Heart left ventricle (tissue), 16 donors: ENCODE measurements around the gene CD7. TPM values are rescaled to one million over a fixed set of nuclear protein-coding genes. Genes with fewer than 3 reads are reported as not detected.

Experiments used
- ATAC-seq, 4 donors: fragments of 200-7000 bp; cut with Tn5 transposase; one replicate each; pipeline ENCODE4 v1.9.1; 2020 to 2022; ENCODE audit warnings: moderate library complexity in 4 of 4, mild to moderate bottlenecking in 3 of 4, moderate number of reproducible peaks in 1 of 4
- DNase-seq, 5 donors: peaks; one replicate each; pipeline ENCODE4 v3.0.0-alpha.2; 2020
- H3K27ac ChIP-seq, 12 donors: fragments of 200-600 bp; sonication (generic) in 4 of 12; one replicate each; pipeline versions ENCODE4 v1.5.0 to v1.8.0; 2016 to 2022; ENCODE audit warnings: mild to moderate bottlenecking in 2 of 12
- H3K27me3 ChIP-seq, 9 donors: fragments of 200-600 bp; sonication (generic) in 2 of 9; one replicate each; pipeline versions ENCODE4 v1.5.1 to v1.8.0; 2016 to 2022; ENCODE audit warnings: mild to moderate bottlenecking in 3 of 9
- H3K36me3 ChIP-seq, 9 donors: fragments of 200-600 bp; sonication (generic) in 2 of 9; one replicate each; pipeline versions ENCODE4 v1.5.0 to v1.8.0; 2018 to 2022; ENCODE audit warnings: mild to moderate bottlenecking in 2 of 9
- H3K4me1 ChIP-seq, 12 donors: fragments of 200-600 bp; sonication (generic) in 4 of 12; one replicate each; pipeline versions ENCODE4 v1.5.0 to v1.8.0; 2016 to 2022; ENCODE audit warnings: mild to moderate bottlenecking in 3 of 12
- H3K4me3 ChIP-seq, 12 donors: fragments of 200-600 bp; sonication (generic) in 4 of 12; one replicate each; pipeline versions ENCODE4 v1.5.0 to v1.8.0; 2017 to 2022; ENCODE audit warnings: mild to moderate bottlenecking in 9 of 12, moderate library complexity in 4 of 12
- H3K9me3 ChIP-seq, 12 donors: fragments of 200-600 bp; sonication (generic) in 4 of 12; one replicate each; pipeline versions ENCODE4 v1.5.0 to v1.8.0; 2016 to 2022; ENCODE audit warnings: mild to moderate bottlenecking in 1 of 12
- CTCF ChIP-seq, 12 donors: fragments of 200-600 bp; sonication (generic) in 4 of 12; IDR thresholded peaks; one replicate each; pipeline versions ENCODE4 v1.5.0 to v1.8.0; 2018 to 2022; ENCODE audit warnings: antibody characterized with exemption in 12 of 12, mild to moderate bottlenecking in 5 of 12
- POLR2A ChIP-seq, 2 donors: fragments of 450-650 bp; IDR thresholded peaks; one replicate each; pipeline ENCODE4 v1.6.1; 2017; ENCODE audit warnings: antibody characterized with exemption in 2 of 2, mild to moderate bottlenecking in 2 of 2, moderate library complexity in 2 of 2
- WGBS, 4 donors: extraction: QIAGEN DNeasy Blood & Tissue Kit in 2 of 4; methylation state at CpG; one replicate each; pipeline versions ENCODE4 v1.1.5 to v1.1.7; 2013 to 2018; 5-methylcytosine and 5-hydroxymethylcytosine counted together
- intact Hi-C, 10 donors: fragments of 100-400 bp; cut with DNase I; formaldehyde crosslinking; loops; one replicate each; pipeline versions ENCODE4 v1.11.1 to v1.14.2; 2022
- polyA plus RNA-seq, 2 donors: library from polyadenylated mRNA; stranded (reverse); fragments of 200-250 nt; gene quantifications; one replicate each; pipeline ENCODE4 v1.2.3, GENCODE V29; 2013
- total RNA-seq, 9 donors: library from RNA; depleted of rRNA in 2 of 9; stranded (reverse); fragments of >200 nt in 2 of 9; fragmentation: NEBNext Ultra II Directional in 3 of 9; extraction: Animal tissue kit (Norgen Biotek cat#: 25700) in 3 of 9; gene quantifications; one replicate each; pipeline versions ENCODE4 v1.1.0 to v1.2.4, GENCODE V29; 2016 to 2023
- donor health status: ischemic (EF 13 %, LVEDD 7.1; RV severe dilation, severe dysfunction).
- donor health status: healthy with polysubstance abuse.
- donor health status: DM: no; HTN: yes; CAD: no.
- donor health status: DM: no; HTN: no; CAD: no.
- donor health status: ischemic (EF 25% LVEDD 6.9; RV normal size, moderate dysfunction).
- donor health status: ischemic (EF 25% LVEDD 5.7; RV mildly dilated, moderate dysfunction).
- donor health status: healthy.
- donor health status: DM: yes; HTN: yes; CAD: no.
- donor health status: ischemic (EF 35%, LVEDD 5.7; RV mildly dilated, moderate dysfunction).
- donor health status: nonischemic (EF 11% LVEDD 7.7; RV severe dilation, severe dysfunction).
- donor health status: DM: yes; HTN: yes; CAD: no.
- donor health status: PGD.
- donor health status: ischemic (EF 29% LVEDD 5.4; RV normal size, mild dysfunction).
- donor health status: nonischemic (EF 23%, LVEDD 6.1; RV moderate dilation, normal function).

Gene CD7
- total and polyA plus RNA-seq, 11 donors = 0.21 to 8.6 (median 0.42) TPM; not detected in 2

DNA sequence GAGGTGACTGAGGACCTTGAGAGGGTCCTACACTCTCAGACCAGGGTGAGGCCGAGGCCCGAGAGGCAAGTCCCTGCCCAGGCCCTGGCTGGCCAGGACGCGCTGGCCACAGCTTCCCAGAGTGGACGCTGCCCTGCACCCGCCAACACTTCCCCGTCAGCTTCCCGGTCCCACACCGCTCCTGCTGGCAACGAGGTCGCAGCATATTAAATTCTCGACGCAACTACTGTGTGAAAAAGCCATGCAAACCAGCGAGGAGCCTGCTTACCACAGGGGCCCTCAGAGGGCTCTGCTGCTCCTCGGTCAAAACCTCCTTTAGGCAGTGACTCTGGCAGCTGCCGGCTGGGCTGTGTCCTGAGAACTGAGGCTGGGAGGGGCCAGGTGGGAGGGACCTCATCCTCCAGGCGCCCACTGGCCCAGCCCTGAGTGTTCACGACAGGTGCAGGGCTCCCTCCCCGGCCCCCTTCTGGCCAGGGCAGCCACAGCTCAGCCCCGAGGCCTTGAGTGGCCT, 39.5 kb upstream of the CD7 start:
- Histone ChIP-seq H3K27ac (no peak overlapping the region), H3K36me3 (no peaks in the 10 kb centered on the region), H3K4me1 (peaks cover 0 to 4% (median 0%) of the 10 kb centered on the region in 12 donors), H3K4me3 (no peak overlapping the region), H3K9me3 (no peaks in the 10 kb centered on the region), H3K27me3 (peaks cover 0 to 32% (median 0%) of the 10 kb centered on the region in 9 donors)
- ATAC-seq = no peak
- no peak for DNase-seq
- 58 to 74% (median 64%) methylated on average over 11 to 20 of the region's 20 CpGs for WGBS, 4 donors
- no peak for TF ChIP-seq CTCF (IDR thresholded peaks at IDR 0.05)
- TF ChIP-seq POLR2A (IDR thresholded peaks at IDR 0.05) = no peak
- intact Hi-C loops = loop anchor here in 5 of 10 donors (5.0 to 10.0 kb wide), 4 partner anchors 45 to 418 kb away; no protein-coding TSS in a partner anchor

DNA sequence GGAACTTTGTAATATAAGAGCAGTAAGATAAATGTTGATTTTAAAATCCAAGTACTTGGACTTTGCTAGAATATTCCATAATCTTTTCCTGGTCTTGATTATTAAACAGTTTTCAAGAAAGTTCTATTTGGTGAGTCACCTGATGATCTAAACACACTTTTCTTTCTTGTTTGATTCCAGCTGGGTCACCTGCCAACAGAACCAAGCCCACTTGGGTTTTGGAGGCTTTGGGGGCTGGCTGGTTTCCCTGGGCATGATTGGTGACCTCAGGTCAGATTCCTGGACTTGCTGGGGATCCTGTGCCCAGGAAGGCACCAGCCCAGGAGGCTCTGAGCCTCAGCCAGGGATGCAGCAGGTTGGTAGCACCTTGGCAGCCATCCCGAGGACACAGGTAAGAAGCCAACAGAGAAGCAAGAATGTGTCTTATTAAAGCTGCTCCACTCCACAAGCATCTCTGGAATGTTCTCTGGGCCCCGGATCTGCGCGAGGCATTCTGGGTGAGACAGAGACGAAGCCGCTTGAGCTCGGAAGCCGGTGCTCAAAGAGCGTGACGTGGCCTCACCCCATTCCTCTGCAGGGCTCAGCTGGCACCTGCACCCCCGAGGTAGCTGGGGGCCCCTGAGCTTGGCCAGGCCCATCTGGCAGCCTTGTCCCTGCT, 38.5 kb upstream of the CD7 start:
- TF ChIP-seq CTCF (IDR thresholded peaks at IDR 0.05) (no peak), POLR2A (IDR thresholded peaks at IDR 0.05) (no peak)
- peaks cover 0 to 9% (median 0%) of the 10 kb centered on the region in 12 donors for H3K4me1 ChIP-seq
- H3K27me3 ChIP-seq = peaks cover 0 to 32% (median 0%) of the 10 kb centered on the region in 9 donors
- intact Hi-C loops = loop anchor here in 5 of 10 donors (5.0 to 10.0 kb wide), 4 partner anchors 46 to 419 kb away; no protein-coding TSS in a partner anchor
- whole genome bisulfite sequencing, 4 donors = 27 to 58% (median 50%) methylated on average over 10 to 11 of the region's 11 CpGs
- no peaks in the 10 kb centered on the region for H3K36me3 ChIP-seq
- H3K27ac ChIP-seq = no peak overlapping the region
- DNase-seq (no peak), ATAC-seq (no peak)
- no peaks in the 10 kb centered on the region for H3K9me3 ChIP-seq
- no peak overlapping the region for H3K4me3 ChIP-seq

GRCh38 chr17:82354804-82355308, 37.4 kb upstream of the CD7 start:
- DNase-seq (no peak), ATAC-seq (no peak)
- H3K27ac ChIP-seq = no peak overlapping the region
- H3K4me3 ChIP-seq = no peak overlapping the region
- no peaks in the 10 kb centered on the region for H3K36me3 ChIP-seq
- H3K9me3 ChIP-seq = no peaks in the 10 kb centered on the region
- peaks cover 0 to 32% (median 0%) of the 10 kb centered on the region in 9 donors for H3K27me3 ChIP-seq
- peaks cover 0 to 9% (median 0%) of the 10 kb centered on the region in 12 donors for H3K4me1 ChIP-seq
- 84 to 93% (median 88%) methylated on average over 5 to 7 of the region's 7 CpGs for WGBS, 4 donors
- no peak for TF ChIP-seq POLR2A (IDR thresholded peaks at IDR 0.05)
- no peak for TF ChIP-seq CTCF (IDR thresholded peaks at IDR 0.05)
- intact Hi-C loops = loop anchor here (5.0 to 10.0 kb wide), 10 partner anchors 47 to 422 kb away; no protein-coding TSS in a partner anchor

- intact Hi-C loops = loop anchor here (2.0 to 10.0 kb wide), 10 partner anchors 59 to 424 kb away; no protein-coding TSS in a partner anchor
- WGBS, 4 donors = 87 to 90% (median 88%) methylated on average over 8 of the region's 8 CpGs
- DNase-seq (no peak), ATAC-seq (no peak)
- Histone ChIP-seq H3K9me3 (no peaks in the 10 kb centered on the region), H3K27me3 (peaks cover 0 to 25% (median 0%) of the 10 kb centered on the region in 9 donors), H3K36me3 (no peaks in the 10 kb centered on the region), H3K4me1 (peaks cover 0 to 14% (median 3%) of the 10 kb centered on the region in 12 donors), H3K27ac (no peak overlapping the region), H3K4me3 (no peak overlapping the region)
- TF ChIP-seq POLR2A (IDR thresholded peaks at IDR 0.05) = no peak
- TF ChIP-seq CTCF (IDR thresholded peaks at IDR 0.05) = no peak
Measured at GRCh38 chr17:82353484-82353883, 36.1 kb upstream of the CD7 start.
